GM18858 (cell line): ENCODE results near the gene ZNF274.
"Not testable (repeated sequence)": the region's sequence is repeated elsewhere in the genome, so short reads cannot be mapped to it uniquely, and the experiment has no call there.

Experiments used
- ATAC-seq: cut with Tn5 transposase; IDR thresholded peaks from one replicate; pipeline ENCODE4 v1.9.1; 2021; ENCODE audit not compliant: unreplicated experiment

Gene ZNF274

DNA sequence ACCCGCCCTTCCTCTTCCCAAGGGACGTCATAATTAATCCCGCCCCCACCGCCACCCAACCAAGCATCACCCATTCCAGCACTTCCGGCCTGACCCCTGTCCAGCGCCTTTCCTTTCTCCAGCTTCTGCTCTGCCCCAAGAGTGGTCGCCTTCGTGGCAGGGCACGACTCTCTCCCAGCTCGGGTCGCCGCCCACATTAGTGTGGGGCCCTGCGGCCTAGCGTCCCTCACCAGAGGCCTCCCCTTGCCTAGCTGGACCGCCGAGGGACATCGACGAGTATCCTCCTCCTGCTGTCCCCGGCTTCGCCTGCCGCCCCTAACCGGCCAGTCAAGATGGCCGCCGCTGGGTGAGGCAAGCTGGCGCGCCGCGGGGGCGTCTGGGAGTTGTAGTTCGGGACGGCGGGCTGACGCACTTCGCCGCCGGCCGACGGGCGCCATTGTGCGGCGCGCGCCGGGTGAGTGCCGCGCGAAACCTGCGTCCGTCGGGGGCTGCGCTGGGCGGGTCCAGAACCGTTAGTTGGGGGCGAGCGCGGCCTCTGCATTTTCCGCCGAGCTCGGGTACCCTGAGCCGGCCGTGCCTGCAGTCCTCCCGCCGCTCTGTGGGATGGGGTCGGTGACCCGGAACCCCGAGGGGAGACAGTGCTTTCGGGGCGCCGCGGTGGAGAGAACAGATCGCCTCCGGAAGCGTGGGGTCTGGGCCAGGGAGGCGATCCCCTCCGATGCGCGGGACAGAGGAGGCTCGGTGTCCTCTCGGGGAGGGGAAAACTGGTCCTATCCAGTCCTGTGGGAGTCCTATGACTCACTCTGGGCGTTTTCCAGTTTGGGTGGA is at the start of gene ZNF274:
Gene ZNF274 (plus strand): TSS at position 73 of the 828 bp plus-strand sequence. CDS start 905 bp downstream, outside the sequence.
- peak; percentile 78 for ATAC-seq

DNA sequence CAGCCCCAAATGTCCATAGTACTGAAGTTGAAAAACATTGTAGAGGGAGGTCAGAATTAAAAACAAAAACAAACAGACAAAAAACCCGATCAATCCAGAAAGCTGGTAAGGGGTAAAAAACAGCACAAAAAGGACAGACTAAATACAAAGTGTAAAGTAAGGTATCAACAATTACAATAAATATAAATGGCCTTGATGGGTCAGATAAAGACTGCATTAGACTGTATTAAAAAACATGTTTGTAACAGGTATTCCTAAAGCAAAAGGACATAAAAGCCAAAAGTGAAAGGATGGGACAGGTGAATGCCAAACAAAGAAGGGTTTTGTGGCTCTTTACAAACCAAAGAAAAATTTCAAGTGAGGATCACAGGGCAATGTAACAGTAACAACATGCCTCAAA is 48.6 kb upstream of the ZNF274 start:
- ATAC-seq: no peak

GRCh38 chr19:58145849-58146248 is 37.0 kb upstream of the ZNF274 start:
- no peak for ATAC-seq

GRCh38 chr19:58147475-58147874 is 35.4 kb upstream of the ZNF274 start:
- not testable (repeated sequence) for ATAC-seq

DNA sequence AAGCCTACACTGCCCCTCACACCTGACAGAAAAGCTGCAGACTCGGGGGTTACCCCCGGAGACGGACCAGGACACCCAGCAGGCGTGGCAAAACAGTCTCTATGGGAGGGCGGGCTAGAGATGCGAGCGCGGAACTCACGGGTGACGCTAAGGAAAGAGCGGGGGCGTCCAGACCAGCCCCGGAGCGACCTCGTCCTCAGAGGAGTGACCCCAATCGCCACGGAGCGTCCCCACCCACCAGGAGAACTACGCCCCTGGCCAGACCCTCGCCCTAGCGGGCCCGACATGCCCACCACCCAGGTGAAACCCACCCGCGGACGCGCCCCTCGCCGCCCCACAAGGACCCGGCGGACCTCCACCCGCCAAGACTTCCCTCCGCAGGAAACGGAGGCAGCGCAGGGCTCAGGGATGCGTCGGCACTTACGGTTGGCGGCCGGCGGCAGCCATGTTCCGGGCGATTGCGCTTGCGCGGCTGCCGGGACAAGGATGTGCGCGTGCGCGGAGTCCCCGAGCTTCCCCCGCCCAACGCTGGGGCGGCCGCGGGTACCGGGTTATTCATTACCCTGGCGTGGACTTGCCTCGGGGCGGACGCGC is 32.4 kb upstream of the ZNF274 start, which contains the start of gene ZNF329:
Gene ZNF329 (minus strand): TSS at position 462 of the 594 bp plus-strand sequence. CDS start 21,286 bp downstream, outside the sequence.
- ATAC-seq: peak; percentile 48

GRCh38 chr19:58153386-58153785 is 29.5 kb upstream of the ZNF274 start:
- no peak for ATAC-seq

- no peak for ATAC-seq
These were observed 28.6 kb upstream of the ZNF274 start for GRCh38 chr19:58154287-58154678.

- ATAC-seq: peak; percentile 59
These were observed 27.9 kb upstream of the ZNF274 start for GRCh38 chr19:58154679-58155648.

DNA sequence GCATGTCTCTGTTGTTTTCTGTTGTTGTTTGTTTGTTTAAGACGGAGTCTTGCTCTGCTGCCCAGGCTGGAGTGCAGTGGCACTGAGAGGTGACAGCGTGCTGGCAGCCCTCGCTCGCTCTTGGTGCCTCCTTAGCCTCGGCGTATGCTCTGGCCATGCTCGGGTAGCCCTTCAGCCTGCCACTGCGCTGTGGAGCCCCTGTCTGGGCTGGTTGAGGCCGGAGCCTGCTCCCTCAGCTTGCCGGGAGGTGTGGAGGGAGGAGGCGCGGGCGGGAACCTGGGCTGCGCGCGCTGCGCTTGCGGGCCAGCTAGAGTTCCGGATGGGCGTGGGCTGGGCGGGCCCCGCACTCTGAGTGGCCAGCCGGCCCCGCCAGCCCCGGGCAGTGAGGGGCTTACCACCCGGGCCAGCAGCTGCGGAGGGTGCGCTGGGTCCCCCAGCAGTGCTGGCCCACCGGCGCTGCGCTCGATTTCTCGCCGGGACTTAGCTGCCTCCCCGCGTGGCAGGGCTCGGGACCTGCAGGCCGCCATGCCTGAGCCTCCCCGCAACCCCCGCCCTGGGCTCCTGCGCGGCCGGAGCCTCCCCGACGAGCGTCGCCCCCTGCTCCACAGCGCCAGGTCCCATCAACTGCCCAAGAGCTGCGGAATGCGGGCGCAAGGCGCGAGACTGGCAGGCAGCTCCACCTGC is 25.7 kb upstream of the ZNF274 start:
- no peak for ATAC-seq

- ATAC-seq: no peak
These were observed 16.6 kb upstream of the ZNF274 start for GRCh38 chr19:58166268-58166667.

GRCh38 chr19:58166708-58167280 is 16.1 kb upstream of the ZNF274 start:
- no peak for ATAC-seq

GRCh38 chr19:58170860-58171259 is 12.0 kb upstream of the ZNF274 start:
- ATAC-seq: no peak

DNA sequence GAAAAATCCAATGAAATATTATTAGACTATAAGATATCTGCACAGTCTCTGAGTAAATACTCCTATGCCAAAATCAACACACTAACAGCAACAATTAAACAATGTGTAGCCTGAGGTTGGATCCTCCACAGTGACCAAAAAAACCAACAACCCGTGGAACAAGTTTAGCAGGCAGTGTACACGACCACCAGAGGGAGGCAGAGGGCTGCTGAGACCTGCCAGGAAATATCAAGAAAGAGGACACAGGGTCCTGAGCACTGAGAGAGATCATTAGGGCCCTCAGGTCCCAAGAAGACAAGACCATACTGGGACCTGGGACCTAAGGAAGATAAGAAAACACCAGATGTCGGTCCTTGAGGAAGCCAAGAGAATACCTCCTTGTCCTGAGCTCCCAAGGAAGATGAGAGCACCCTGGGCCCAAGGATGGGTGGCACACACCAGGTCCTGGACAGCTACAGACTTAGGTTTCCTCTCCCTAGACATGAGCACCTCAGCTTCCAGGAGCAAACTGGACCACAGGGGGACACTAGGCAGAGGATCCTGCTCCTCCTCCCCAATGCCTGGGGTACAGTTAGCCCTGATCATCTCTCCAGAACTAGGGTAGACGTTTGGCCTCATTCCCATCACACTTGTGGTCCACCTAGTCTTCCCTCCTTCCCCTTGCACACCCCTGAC is 822 bp upstream of the ZNF274 start:
- ATAC-seq: no peak

- no peak for ATAC-seq
These were observed 278 bp upstream of the ZNF274 start for GRCh38 chr19:58182577-58182988.

DNA sequence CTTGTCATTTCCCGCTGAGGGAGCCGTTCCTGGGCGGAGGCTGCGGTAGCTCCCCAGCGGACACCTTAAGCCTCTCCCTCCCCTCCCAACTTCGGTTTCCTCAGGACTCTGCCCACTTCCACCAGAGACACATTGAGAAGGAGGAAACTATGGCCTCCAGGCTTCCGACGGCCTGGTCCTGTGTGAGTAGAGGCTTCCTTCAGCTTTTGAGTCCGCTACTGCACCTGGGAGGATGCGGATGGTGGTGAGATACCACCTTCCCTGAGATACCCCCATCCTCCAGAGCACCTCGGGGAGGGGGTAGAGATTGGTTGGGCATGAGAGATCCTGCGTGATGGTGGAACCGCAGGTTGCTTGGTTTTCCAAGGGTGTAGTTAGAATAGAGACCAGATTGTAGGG is 955 bp downstream of the ZNF274 start:
- ATAC-seq: no peak

DNA sequence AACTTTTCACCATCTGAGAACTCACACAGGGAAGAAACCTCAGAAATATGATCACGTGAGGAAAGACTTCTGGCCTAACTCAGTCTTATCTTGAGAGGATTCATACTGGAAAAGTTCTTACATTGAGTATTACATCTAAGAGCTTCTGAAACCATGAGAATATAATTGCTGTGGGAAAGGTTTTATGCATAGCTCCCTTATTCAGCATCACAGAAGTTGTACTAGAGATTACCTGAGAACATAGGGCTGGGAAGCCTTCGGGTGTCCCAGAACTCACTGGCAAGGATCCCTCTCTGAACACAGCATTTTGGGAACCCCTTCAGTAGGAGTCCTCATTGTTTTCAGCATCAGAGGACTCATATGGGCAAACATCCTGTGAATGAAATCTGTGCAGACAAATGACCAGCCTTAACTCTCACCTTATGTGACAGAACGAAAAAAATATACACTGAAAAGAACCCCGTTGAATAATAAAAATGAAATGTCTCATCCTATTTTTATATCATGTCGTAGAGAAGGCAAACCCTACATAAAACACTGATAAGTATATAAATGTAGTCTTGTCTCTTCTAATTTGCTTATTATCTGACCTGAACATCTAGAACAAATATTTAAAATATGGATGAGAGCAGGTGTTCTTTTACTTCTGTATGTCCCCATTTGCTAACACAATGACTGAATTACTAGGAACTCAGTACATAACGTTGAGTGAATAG is 14.2 kb downstream of the ZNF274 start:
- ATAC-seq: no peak

DNA sequence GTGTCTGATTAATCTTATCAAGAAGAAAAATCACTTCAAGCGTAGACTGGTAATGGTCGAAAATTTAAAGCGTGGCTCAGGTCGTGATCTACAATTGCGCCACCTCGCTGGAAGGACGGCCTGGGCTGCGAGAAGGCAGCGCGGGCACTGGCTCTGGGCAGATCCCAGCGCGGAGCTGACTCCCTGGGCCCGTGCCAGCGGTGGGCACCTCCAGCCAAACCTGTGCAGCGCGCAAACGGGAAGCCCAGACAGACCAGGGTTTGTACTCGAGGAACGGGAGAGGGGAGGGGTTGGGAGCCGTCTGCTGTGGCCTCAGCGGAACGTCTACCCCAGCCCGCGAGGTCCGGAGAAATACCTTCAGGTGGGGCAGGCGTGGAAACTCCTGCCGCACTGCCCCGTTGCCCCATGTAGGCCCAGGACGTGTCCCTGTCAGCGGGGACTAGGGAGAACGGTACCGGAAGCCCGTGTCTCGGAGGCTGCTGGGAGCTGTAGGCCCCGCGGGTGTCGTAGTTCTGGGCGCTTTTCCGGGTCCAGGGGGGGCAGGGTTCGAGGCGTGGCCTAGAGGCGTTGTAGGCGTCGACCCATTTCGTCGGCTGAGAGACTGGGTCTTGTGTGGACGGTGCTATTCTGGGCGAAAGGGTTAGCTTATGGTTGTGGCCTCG is 21.1 kb downstream of the ZNF274 start:
- no peak for ATAC-seq

DNA sequence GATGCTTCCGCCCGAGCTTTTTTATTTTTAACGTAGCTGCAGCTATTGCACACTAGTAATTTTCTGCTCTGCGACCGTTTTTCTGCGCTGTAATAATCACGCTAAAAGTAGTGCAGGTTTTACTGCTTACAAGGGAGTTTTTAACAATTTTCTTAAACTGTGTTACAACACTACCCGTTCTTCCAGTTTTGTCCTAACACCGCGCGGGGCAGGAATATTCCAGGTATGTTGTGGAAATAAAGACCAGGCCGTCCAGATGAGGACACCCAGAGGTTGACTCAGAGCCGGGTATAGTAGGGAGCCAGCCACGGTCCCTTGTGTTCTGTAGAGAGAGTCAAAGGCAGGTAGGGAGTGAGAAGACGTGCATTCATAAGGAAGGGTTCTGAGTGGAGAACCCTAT is 21.7 kb downstream of the ZNF274 start:
- no peak for ATAC-seq

GRCh38 chr19:58209577-58209976 is 26.7 kb downstream of the ZNF274 start:
- no peak for ATAC-seq
